IPS DF 6.9 (cell line): ENCODE measurements around the gene MYO1A.

Experiments used
- DNase-seq: peaks from one replicate; pipeline ENCODE4 v3.0.0-alpha.2; 2013; ENCODE audit warnings: low read depth, low spot score
- H3K27ac ChIP-seq: one replicate; pipeline ENCODE4 v1.5.1; 2013; ENCODE audit warnings: low read length, control low read depth
- H3K27me3 ChIP-seq: 2 replicates; pipeline ENCODE4 v1.6.1; 2013; ENCODE audit warnings: mild to moderate bottlenecking, low read length; ENCODE audit not compliant: control insufficient read depth, insufficient read depth
- H3K36me3 ChIP-seq: 2 replicates; pipeline ENCODE4 v1.6.1; 2013; ENCODE audit warnings: low read length; ENCODE audit not compliant: control insufficient read depth, insufficient read depth
- H3K4me1 ChIP-seq: 2 replicates; pipeline ENCODE4 v1.6.1; 2013; ENCODE audit warnings: low read length; ENCODE audit not compliant: control insufficient read depth, insufficient read depth
- H3K4me3 ChIP-seq: 2 replicates; pipeline ENCODE4 v1.5.1; 2013; ENCODE audit warnings: mild to moderate bottlenecking, low read length
- H3K9me3 ChIP-seq: 2 replicates; pipeline ENCODE4 v1.6.1; 2013; ENCODE audit warnings: low read length, inconsistent platforms; ENCODE audit not compliant: control insufficient read depth, insufficient read depth
- WGBS: extraction: QIAGEN DNeasy Blood & Tissue Kit; methylation state at CpG from one replicate; pipeline ENCODE4 v1.1.7; 2013; ENCODE audit warnings: mixed read lengths, missing lambda C conversion rate; ENCODE audit not compliant: insufficient read length, insufficient coverage; 5-methylcytosine and 5-hydroxymethylcytosine counted together

Gene MYO1A

DNA sequence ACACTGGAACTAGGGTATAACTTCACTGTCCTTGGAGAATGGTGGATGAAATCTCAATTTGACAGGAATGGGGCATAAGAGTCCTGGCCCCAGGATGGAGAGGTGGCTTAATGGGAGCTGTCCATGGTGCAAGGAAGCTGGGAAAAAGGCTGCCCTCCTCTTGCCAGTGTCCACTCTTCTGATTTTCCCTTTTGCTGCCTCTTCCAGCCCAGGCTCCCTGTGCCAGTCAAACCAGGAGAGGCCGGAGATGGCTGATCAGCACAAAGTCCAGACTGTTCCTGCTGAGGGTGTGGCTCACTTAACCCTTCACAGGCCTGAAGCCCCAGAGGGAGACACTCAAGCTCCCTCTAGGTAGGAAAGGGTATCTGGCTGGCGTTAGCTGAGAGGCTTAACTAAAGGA is at the start of gene MYO1A:
Gene MYO1A, minus strand, starts transcription at position 240 of the 400 bp plus-strand sequence. CDS start 1,806 bp downstream, outside the sequence.
- DNase-seq: no peak
- no peaks in the 10 kb centered on the region for H3K36me3 ChIP-seq
- H3K4me3 ChIP-seq: no peak within 1 kb of the TSS
- peaks cover 1% of the 10 kb centered on the region; the same call in 1 of the 2 replicates for H3K4me1 ChIP-seq
- H3K27me3 ChIP-seq: no peaks in the 10 kb centered on the region
- WGBS: no CpG with 5 or more reads among the region's 2 CpGs
- no peak within 1 kb of the TSS for H3K27ac ChIP-seq
- no peaks in the 10 kb centered on the region for H3K9me3 ChIP-seq

DNA sequence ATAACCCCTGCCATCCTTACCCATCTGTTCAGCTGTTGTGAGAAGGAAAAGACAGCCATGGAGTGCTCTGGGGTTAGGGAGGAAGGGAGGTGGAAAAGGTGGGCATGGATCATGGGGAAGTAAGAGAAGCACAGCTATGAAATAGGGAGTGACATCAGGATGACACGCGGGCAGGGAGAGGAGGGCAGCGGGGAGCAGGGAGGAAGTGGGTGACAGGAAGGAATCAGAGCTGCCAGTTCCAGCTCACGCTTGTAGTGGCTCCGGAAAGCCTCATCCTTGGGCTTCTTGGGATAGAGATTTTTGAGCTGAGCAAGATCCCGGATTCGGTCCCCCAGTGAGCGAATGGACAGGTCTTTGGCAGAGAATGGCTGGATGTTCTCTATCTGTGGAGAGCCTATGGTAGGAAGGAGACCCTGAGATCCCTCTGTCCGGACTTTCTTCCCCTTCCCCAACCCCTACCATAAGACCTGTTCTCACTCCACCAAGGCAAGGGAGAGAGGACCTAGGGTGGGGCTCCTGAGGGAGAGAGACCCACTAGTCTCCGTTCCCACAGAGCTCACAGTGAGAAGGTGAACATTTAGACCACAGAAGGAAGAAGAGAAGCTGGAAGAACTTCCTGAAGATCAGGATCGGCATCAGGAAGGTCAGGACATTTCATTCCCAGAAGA is 49.3 kb upstream of the MYO1A start:
- Histone ChIP-seq H3K36me3 (peaks cover 7% of the 10 kb centered on the region; the same call in 1 of the 2 replicates), H3K4me1 (peaks cover 5% of the 10 kb centered on the region; the same call in 1 of the 2 replicates)
- no CpG with 5 or more reads among the region's 11 CpGs for WGBS

DNA sequence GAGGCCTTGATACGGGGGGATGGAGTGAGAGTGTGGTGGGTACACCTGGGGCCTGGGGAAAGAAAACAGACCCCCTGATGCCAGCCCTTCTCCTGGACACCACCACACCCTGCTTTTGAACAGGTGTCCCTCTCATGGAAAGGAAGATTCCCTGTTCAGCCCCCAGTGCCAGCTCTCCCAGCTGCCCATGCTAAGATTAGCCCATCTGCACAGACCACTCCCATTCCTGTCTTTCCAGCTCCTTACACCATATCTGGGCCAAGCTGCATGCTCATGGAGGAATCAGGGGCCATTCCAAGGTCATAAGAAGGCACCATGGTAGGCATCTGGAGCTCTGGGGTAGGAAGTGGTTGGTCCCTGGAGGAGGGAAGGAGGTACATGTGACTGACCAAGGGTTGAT is 48.6 kb upstream of the MYO1A start:
- H3K9me3 ChIP-seq: no peaks in the 10 kb centered on the region
- H3K4me1 ChIP-seq: peaks cover 6% of the 10 kb centered on the region
- no peaks in the 10 kb centered on the region for H3K27me3 ChIP-seq
- H3K27ac ChIP-seq: no peak overlapping the region
- WGBS: no CpG with 5 or more reads among the region's 1 CpG
- DNase-seq: no peak
- H3K4me3 ChIP-seq: no peak overlapping the region
- peaks cover 7% of the 10 kb centered on the region; the same call in 1 of the 2 replicates for H3K36me3 ChIP-seq

More for the DNA sequence above, 49.3 kb upstream of the MYO1A start:
- DNase-seq: no peak
- Histone ChIP-seq H3K4me3 (no peak overlapping the region), H3K9me3 (no peaks in the 10 kb centered on the region), H3K27ac (no peak overlapping the region), H3K27me3 (no peaks in the 10 kb centered on the region)

DNA sequence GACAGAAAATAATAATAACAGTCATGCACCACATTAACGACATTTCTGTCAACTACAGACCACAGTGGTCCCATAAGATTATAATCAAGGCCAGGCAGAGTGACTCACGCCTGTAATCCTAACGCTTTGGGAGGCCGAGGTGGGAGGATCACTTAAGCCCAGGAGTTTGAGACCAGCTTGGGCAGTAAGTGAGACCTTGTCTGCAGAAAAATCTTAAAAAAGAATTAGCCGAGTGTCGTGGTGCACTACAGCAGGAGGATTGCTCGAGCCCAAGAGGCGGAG is 47.6 kb upstream of the MYO1A start:
- peaks cover 9% of the 10 kb centered on the region; the same call in 1 of the 2 replicates for H3K36me3 ChIP-seq
- WGBS: no CpG with 5 or more reads among the region's 8 CpGs
- H3K4me1 ChIP-seq: peaks cover 8% of the 10 kb centered on the region
- no peaks in the 10 kb centered on the region for H3K9me3 ChIP-seq
- no peaks in the 10 kb centered on the region for H3K27me3 ChIP-seq
- H3K27ac ChIP-seq: no peak overlapping the region
- H3K4me3 ChIP-seq: no peak overlapping the region
- DNase-seq: no peak

DNA sequence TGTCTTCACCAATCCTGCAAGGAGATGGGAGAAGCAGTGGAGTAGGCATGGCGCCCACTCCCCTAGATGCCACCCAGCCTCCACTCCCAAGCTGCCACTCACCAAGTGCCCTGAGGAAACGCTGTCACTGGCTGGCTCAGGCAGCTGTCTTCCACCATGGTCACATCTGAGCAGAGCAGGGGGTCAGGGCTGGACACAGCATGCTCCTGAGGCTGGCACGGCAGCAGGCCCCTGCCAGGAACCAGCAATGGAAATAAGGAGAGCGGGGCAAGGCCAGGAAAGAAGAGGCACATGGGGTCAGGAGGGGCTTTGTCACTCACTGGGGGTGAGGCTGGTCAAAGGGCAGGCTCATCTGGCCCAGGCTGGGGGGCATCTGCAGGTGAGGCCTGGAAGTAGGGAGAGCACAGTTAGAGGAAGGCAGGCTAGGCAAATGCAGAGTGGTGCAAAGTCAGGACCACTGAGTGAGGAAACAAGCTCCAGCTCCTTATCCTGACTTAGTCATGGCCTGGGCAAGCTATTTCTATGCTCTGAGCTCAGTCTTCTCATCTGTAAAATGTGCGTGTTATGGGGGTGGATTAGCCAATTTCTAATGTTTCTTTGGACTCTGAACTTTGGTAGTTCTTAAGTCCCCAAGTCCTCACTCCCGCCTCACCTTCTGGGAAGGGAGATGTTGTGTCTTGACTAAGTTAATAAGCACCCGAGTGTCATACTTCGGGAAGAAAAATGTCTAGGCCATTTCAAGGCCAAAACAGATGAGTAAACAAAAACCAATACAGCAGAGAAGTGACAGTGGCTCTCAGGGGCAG is 47.0 kb upstream of the MYO1A start:
- Histone ChIP-seq H3K27me3 (no peaks in the 10 kb centered on the region), H3K27ac (no peak overlapping the region), H3K9me3 (no peaks in the 10 kb centered on the region), H3K4me1 (peaks cover 8% of the 10 kb centered on the region), H3K4me3 (no peak overlapping the region), H3K36me3 (peaks cover 11% of the 10 kb centered on the region; the same call in 1 of the 2 replicates)
- no CpG with 5 or more reads among the region's 8 CpGs for WGBS
- DNase-seq: no peak

DNA sequence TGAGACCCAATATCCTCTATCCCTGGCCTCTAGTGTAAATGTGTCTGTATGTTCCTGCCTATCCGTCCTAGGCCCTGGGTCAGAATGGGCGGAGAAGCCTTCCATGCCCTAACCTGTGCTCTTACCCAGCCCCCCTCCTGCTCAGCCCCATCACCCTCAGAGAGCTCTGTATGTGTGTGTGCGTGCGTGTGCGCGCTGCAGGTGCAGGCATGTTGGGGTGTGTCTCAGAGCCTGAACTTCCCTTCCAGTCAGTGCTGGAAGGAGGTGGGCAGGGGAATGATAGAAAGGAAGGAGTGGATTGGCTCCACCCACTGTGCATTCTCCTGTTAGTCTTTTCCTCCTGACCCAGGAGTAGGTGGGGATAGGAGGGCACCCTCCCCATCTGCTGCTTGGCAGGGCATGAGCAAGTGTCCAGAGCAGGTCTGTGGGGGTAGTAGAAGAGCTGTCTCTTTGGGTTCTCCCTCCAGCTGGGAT is 46.2 kb upstream of the MYO1A start:
- H3K36me3 ChIP-seq: peaks cover 11% of the 10 kb centered on the region; the same call in 1 of the 2 replicates

DNA sequence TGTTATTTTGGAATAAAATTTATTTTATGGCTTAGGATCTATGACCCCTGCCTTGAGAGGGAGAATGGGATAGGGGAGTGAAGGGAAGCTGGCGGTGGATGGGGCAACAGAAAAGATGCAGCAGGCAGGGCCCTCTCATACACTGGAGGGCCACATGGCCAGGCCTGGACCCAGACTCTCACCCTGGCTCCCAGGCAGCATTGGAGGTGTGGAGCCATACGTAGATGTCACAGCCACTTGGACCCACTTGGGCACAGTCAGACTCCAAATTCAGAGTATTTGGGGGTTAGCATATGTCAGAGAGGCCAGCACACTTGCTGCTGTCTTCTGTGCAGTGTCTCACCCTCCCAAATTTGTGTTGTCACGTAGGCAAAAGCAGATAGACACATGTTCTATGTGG is 45.5 kb upstream of the MYO1A start:
- no peak overlapping the region for H3K4me3 ChIP-seq
- DNase-seq: no peak
- peaks cover 8% of the 10 kb centered on the region for H3K4me1 ChIP-seq
- no peak overlapping the region for H3K27ac ChIP-seq
- H3K27me3 ChIP-seq: no peaks in the 10 kb centered on the region
- WGBS: no CpG with 5 or more reads among the region's 3 CpGs
- H3K9me3 ChIP-seq: no peaks in the 10 kb centered on the region
- H3K36me3 ChIP-seq: peaks cover 11% of the 10 kb centered on the region; the same call in 1 of the 2 replicates

More for the DNA sequence above, 46.2 kb upstream of the MYO1A start:
- Histone ChIP-seq H3K4me1 (peaks cover 8% of the 10 kb centered on the region), H3K9me3 (no peaks in the 10 kb centered on the region), H3K4me3 (no peak overlapping the region), H3K27ac (no peak overlapping the region), H3K27me3 (no peaks in the 10 kb centered on the region)
- WGBS: no CpG with 5 or more reads among the region's 6 CpGs
- DNase-seq: no peak

DNA sequence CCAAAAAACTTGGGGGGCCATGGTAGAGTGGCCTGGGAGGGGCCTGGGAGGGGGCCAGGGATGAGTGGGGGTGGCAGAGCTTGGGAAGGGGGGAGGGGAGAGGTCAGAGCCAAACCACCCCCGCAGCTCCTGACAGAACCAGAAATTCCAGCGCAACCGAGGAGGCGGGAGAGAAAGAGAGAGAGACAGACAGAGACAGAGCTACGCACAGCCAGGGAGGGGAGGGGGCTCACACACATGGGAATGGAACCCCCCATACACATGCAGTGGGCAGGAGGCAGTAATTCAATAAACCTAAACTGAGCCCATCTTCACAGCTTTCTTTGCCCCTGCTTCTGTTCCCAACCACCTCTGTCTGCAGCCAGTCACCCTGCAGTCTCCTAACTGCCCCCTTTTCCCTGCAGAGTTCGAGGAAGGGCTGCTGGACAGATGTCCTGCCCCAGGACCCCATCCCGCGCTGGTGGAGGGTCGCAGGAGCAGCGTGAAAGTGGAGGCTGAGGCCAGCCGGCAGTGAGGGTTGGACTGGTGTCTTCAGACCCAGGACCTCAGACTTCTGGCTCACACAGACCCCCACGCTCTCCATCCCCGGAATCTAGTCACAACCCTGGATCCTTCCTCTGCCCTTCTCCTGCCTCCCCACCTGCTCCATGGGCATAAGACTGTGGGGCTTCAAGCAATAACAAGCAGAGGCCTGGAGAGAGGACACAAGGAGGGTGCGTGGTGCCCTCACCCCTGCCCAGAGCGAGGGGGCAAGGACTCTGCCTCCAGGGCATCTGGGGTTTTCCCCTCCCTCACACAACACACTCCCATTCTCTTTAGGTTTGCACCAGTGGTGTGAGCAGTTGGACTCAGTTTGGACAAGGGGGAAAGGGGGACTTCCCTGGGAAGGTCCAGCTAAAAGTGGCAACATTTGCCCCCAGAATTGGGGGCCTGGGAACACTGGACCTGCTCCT is 44.6 kb upstream of the MYO1A start:
- H3K36me3 ChIP-seq: peaks cover 11% of the 10 kb centered on the region; the same call in 1 of the 2 replicates
- H3K4me3 ChIP-seq: no peak overlapping the region
- no peak overlapping the region for H3K27ac ChIP-seq
- H3K4me1 ChIP-seq: peaks cover 8% of the 10 kb centered on the region
- H3K27me3 ChIP-seq: no peaks in the 10 kb centered on the region
- WGBS: no CpG with 5 or more reads among the region's 15 CpGs
- DNase-seq: no peak
- no peaks in the 10 kb centered on the region for H3K9me3 ChIP-seq

DNA sequence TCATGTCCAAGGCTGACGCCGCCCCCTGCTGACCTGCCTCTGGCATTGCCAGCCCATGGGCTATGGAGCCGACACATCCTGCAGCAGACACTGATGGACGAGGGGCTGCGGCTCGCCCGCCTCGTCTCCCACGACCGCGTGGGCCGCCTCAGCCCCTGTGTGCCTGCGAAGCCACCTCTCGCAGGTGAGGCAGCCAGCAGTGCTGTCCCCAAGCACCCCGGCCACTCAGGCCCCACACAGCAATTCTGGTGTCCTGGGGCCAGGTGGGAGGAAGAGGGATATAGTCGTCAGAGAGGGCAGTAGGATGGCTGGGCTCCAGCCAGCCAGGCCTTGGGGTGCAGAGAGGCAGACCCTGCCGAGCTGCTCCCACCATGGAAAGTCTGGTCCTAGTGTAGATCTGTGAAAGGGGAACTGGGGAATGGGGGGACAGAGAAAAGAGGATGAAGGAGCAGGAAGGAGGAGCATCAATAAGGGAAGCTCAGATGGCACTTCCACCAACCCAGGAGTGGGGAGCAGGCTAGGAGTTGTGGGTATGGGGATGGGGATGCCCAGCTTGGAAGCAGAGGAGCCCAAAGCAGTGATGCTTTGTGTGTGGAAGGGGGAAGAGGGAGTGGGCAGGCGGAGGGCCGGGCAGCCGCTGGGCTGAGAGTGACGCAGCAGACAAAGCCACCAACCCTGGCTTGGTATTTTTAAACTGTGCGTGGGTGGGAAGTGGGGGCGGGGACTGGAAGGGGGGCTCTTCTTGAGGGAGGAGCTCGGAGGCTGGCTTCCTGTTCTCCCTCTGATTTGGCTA is 43.7 kb upstream of the MYO1A start:
- no peak overlapping the region for H3K4me3 ChIP-seq
- no peak for DNase-seq
- H3K27me3 ChIP-seq: no peaks in the 10 kb centered on the region
- no peak overlapping the region for H3K27ac ChIP-seq
- no peaks in the 10 kb centered on the region for H3K9me3 ChIP-seq
- no CpG with 5 or more reads among the region's 24 CpGs for WGBS
- peaks cover 8% of the 10 kb centered on the region for H3K4me1 ChIP-seq
- H3K36me3 ChIP-seq: peaks cover 11% of the 10 kb centered on the region; the same call in 1 of the 2 replicates
